ENCODE measurements around the gene KRT28. TPM values are rescaled to one million over a fixed set of nuclear protein-coding genes. Genes with fewer than 3 reads are reported as not detected.

KRT28 gene
- total and polyA plus RNA-seq, 7 donors = not detected

- Histone ChIP-seq H3K4me1 (no peaks in the 10 kb centered on the region), H3K36me3 (no peaks in the 10 kb centered on the region), H3K27ac (no peak overlapping the region), H3K27me3 (no peaks in the 10 kb centered on the region), H3K9me3 (peaks cover 9 to 28% (median 19%) of the 10 kb centered on the region in 4 donors), H3K4me3 (no peak overlapping the region)
- no peak for DNase-seq
- TF ChIP-seq EP300 (IDR thresholded peaks at IDR 0.05) (no peak), CTCF (IDR thresholded peaks at IDR 0.05) (no peak), POLR2A (IDR thresholded peaks at IDR 0.05) (no peak), POLR2AphosphoS5 (IDR thresholded peaks at IDR 0.05) (no peak)
- intact Hi-C loops (cut with DNase I) = no loop called here
- 6 to 27% methylated on average over 1 of the region's 1 CpG for WGBS, 2 donors
Measured at GRCh38 chr17:40760105-40761016, 39.4 kb downstream of the KRT28 start.

GRCh38 chr17:40755231-40755630 is 44.5 kb downstream of the KRT28 start, which contains the start of gene KRT25:
Gene KRT25 (minus strand): TSS chr17:40755331. CDS start chr17:40755271, 60 bp downstream.
- Histone ChIP-seq H3K9me3 (peaks cover 4 to 12% (median 8%) of the 10 kb centered on the region in 4 donors), H3K27ac (no peak within 1 kb of the TSS), H3K27me3 (no peaks in the 10 kb centered on the region), H3K4me3 (no peak within 1 kb of the TSS), H3K36me3 (no peaks in the 10 kb centered on the region), H3K4me1 (no peaks in the 10 kb centered on the region)
- intact Hi-C loops (cut with DNase I) = no loop called here
- WGBS, 2 donors = 64 to 76% methylated on average over 4 of the region's 4 CpGs
- TF ChIP-seq EP300 (IDR thresholded peaks at IDR 0.05) (no peak), CTCF (IDR thresholded peaks at IDR 0.05) (no peak), POLR2AphosphoS5 (IDR thresholded peaks at IDR 0.05) (no peak), POLR2A (IDR thresholded peaks at IDR 0.05) (no peak)
- DNase-seq = no peak

GRCh38 chr17:40753804-40754203 is 46.0 kb downstream of the KRT28 start:
- Histone ChIP-seq H3K4me1 (no peaks in the 10 kb centered on the region), H3K9me3 (peaks cover 0 to 2% (median 0%) of the 10 kb centered on the region in 4 donors), H3K36me3 (no peaks in the 10 kb centered on the region), H3K4me3 (no peak overlapping the region), H3K27ac (no peak overlapping the region), H3K27me3 (peaks cover 0 to 5% (median 0%) of the 10 kb centered on the region in 3 donors)
- 89 to 92% methylated on average over 3 of the region's 3 CpGs for WGBS, 2 donors
- intact Hi-C loops (cut with DNase I) = no loop called here
- TF ChIP-seq POLR2AphosphoS5 (IDR thresholded peaks at IDR 0.05) (no peak), POLR2A (IDR thresholded peaks at IDR 0.05) (no peak), CTCF (IDR thresholded peaks at IDR 0.05) (no peak), EP300 (IDR thresholded peaks at IDR 0.05) (no peak)
- no peak for DNase-seq

GRCh38 chr17:40751065-40751464 is 48.7 kb downstream of the KRT28 start:
- H3K9me3 ChIP-seq = no peaks in the 10 kb centered on the region
- intact Hi-C loops (cut with DNase I) = no loop called here
- TF ChIP-seq EP300 (IDR thresholded peaks at IDR 0.05) (no peak), CTCF (IDR thresholded peaks at IDR 0.05) (no peak), POLR2AphosphoS5 (IDR thresholded peaks at IDR 0.05) (no peak), POLR2A (IDR thresholded peaks at IDR 0.05) (no peak)
- peaks cover 0 to 13% (median 0%) of the 10 kb centered on the region in 3 donors for H3K27me3 ChIP-seq
- DNase-seq = no peak
- H3K36me3 ChIP-seq = no peaks in the 10 kb centered on the region
- 84 to 88% methylated on average over 14 of the region's 14 CpGs for WGBS, 2 donors
- no peak overlapping the region for H3K27ac ChIP-seq
- no peak overlapping the region for H3K4me3 ChIP-seq
- no peaks in the 10 kb centered on the region for H3K4me1 ChIP-seq
